Putamen (tissue), 1 donor: Measurements from ENCODE around the gene HIBCH.
A peak's percentile ranks its signal among the peaks of the same experiment; 100 is the strongest.
"Not testable (repeated sequence)": the region's sequence is repeated elsewhere in the genome, so short reads cannot be mapped to it uniquely, and the experiment has no call there.

Experiments used
- DNase-seq: peaks from one replicate; pipeline ENCODE4 v3.0.0-alpha.2; 2016; ENCODE audit warnings: low spot score

The HIBCH gene

DNA sequence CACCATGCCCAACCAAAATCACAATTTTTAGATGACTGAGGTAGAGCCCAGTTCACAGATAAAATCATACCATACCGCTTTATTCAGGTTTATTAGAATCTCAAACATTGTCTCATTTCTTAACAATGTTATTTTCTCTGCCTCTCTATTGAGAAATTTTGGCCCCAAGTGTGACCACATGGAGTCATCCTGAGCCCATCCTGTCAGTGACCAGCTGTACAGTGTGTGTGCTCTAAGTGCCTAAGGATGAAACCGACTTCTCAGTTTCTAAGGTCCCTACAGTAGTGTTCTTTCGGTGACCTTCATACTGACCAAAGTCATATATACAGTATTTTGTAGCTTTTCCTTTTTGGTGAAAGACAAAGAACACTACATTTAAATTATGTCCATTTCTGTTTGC, 133.4 kb downstream of the HIBCH start:
- no peak for DNase-seq

DNA sequence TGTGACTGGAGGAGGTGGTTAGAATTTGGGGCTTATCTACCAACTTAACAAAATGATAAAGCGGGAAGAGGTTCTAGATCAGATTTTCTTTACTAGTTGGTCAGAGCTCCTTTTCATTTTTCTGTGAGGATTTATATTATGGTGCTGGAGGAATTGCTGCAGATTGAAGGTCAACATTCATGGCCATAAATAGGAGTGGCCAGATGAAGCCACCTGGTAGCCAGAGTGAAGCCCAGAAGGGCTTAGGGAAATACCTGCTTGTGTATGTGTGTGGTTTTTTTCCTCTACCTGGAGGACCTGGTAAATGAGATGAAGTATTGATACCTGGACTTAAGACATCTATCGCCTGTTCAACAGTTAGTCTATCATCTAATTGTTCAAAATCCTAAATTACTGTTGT, 134.2 kb downstream of the HIBCH start:
- DNase-seq: no peak

DNA sequence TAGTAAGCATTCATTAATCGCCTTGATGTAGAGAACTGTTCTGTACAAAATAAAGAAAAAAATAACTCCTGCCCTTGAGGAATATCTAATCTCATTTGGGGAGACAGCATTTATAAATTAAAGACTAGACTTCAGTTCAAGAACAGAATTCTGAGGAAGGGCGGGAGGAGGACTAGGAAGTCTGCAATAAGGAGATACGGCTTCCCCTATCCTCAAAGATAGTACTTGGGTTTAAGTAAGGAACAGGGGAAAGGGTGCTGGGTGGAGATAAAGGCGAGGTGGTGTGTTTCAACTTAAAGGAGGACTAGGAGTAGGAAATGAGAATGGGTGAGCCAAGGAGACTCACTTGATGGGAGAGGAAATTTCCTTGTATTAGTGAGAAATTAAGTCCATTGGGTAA, 135.2 kb downstream of the HIBCH start:
- no peak for DNase-seq

DNA sequence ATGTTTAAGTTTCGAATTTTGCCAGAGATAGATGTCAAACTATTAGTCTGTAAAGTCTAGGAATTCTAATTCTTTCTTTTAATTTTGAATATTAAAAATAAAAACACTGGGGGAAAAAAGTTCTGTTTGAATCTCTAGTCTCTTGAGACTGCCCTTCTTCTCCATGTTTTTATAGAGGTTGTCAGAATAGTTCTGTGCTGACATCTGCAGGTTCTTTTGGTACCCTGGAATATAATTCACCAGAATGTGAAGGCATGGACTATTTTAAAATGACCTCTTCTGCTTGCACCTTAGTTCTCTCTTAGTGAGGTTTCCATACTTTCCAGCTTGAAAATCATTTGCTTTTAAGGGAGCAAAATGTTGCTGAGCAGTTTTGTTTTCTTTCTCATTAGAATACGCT, 136.1 kb downstream of the HIBCH start:
- no peak for DNase-seq

DNA sequence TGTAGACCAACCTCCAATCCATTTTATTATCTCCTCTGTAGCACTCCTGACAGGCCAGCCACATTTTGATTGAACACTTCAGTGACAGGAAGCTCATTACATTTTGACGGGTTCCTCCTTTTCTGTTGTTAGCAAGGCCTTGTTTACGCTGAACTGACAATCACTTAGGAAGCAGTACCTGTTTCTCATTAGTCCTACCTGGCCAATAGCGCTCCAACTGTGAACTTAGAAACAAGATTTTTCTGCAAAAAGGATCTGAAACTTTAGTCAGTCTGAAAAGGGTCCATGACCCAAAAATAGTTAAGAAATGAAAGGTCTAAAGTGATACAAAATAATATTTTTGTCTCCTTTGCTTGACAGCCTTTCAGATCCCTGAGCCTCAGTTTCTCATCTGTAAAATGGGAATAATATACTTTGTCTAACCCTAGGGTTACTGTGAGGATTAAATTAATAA, 137.5 kb downstream of the HIBCH start:
- DNase-seq: no peak

DNA sequence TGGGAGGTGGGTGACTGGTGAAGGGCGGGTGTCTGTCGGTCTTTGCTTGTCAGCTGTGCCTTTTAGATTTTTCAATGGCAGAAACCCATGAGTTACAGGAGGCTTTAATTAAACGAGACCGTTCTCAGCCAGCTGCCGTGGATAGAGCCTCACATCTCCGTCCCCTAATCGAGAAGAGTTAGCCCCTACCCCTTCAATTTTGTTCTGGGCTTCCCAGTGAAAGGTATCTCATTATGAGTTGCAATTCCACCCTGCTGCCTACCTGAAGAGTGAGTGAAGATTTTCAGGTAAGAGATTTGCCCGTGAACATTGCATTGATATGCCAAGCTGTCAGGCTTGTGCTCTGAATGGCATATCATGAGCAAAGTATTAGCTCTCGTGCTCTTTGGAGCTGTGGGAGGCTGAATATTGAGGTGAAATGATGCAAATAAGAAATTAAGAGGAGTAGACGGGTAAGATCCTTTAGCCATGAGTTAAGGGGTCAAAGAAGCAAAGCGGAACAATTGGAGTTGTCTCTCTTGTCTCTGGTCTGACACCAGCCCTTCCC, 138.4 kb downstream of the HIBCH start:
- no peak for DNase-seq

DNA sequence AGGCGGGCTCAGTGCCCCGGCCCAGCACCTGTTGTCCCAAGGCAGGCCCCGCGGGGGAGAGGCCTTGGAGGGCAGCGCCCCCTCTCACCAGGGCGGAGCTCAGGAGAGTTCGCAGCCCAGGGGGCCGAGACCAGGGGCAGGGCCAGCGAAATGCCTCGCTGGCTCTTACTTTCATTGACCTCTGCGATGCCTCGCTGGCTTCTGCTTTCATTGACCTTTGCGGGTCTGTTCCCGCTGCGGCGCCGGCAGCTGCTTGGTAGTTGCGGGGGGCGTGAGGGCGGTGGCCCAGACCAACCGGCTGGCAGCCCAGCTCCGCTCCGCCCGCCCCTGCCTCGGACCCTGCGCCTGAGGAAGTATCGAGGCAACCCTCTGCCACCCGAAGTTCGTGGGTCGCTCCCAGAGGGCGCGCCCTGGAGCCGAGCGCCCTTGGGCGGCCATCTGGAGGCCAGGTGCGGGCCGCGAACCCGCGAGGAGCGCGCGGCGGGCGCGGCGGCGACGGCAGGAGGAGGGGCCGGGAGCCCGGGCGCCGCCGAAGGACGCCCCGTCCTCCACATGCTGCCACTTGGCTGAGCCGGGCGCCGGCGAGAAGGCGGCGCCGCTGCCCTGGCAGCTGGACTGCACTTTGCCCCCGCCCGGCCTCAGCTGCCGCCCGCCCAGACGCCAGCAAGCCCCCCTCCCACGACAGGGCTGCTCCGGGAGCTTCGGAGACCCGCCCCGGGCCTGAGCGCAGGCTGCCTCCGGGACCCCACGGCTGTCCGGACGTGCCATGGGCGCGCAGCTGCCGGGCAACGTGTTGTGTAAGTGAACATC, 139.1 kb downstream of the HIBCH start:
- peak; percentile 67 for DNase-seq

DNA sequence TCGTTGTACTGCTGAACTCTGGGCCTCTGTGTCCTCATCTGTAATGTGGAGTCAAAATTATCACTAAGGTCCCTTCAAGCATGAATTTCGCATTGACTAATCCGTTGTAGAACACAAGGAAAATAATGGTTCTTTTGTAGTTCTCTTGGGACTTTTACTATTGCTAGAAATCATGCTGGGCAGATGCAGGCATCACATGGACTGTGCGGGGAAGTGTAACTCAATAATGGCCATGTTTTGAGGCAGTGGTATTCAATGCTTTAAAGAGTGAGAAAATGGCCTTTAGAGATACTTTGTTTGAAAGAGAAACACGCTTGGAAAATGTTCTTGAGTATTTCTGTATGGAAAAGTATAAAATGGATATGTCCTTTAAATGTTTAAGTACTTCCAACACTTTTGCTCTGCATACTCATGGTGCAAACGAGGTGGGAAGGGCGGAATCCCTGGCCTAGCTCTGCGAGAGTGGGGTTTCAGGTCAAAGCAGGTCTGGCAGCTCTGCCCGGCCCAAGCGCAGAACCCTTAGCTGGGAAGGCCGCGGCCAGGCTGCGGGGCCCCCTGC, 139.8 kb downstream of the HIBCH start:
- peak; percentile 81 for DNase-seq

DNA sequence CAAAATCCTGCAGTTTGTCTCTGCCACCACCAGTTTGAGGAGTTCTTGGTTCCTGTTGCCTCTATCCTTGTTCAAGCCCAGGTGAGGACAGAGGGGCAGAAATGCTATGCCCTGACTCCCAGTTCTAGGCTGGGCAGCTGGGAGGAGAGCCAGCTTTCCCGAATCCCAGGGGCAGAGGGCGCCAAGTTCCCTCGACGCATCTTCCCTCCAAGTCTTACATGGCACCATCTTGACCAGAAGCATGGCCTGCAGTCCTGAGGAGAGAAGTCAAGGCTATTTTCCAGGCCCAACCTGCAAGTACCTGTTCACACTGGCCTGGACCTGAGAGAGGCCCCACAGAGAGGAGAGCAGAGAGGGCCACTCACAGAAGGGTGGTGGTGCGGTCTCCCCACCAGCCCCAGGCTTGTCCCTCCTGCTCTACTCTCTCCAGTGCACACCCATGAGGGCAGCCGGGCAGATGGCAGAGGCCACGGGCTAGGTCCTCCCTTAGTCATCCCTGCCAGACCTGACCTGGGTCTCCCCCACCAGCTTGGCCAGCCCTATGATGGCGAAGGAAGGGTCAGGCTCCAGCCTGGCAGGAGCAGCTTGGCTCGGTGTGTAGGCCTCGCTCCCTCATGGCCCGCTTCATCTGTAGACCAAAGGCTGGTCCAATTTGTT, 141.4 kb downstream of the HIBCH start:
- no peak for DNase-seq

DNA sequence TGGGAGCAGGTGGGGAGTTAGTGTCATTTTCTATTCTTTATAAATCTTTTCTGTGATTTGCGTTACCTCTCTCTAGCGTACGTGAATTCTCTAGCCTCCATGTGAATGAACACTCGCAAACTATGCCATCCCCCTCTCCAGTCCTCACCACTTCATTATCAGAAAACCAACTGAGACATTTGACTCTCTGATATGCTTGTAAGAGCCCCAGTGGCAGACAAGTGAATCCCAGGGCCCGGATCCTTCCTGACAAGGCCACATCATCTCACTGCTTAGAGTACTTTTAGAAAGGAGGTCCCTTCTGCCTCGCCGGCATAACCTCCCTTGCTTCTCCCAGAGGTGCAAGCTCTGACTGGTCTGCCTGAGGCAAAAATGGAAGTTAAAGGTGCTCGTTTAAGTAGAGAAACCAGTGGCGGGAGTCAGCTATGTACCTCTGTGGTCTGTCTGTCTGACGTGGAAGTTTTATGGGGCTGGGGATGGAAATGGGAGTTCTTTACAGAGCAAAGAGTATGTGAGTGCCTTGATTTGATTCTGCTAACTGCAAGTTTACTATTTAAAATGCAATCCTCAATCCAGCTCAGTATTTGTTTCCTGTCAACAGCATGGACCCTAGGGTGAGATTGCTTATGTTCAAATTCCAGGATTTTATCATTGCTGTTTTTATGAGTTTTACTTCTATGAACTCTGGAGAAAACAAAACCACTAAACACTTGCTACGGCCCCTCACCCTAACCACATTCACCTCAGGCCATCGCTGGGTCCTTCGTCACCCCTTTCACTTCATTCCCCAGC, 142.2 kb downstream of the HIBCH start:
- DNase-seq: no peak

DNA sequence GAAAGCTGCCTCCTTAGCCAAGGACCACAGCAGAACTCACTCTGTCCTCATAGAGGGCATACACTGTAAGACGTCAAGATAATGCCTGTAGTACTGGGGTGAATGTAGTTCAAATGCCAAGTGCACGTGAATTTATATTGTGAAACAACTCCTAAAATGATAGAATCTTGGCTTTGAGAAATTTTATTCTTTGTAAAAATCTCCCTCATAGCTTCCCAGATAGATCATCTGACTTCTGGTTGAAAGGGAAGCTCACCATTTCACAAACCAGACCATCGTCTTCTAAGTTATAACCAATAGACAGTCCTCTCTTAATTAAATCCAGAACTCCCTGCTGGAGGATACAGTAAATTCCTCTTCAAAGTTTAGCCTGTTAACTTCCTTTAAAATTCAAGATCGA, 146.2 kb downstream of the HIBCH start:
- DNase-seq: no peak

DNA sequence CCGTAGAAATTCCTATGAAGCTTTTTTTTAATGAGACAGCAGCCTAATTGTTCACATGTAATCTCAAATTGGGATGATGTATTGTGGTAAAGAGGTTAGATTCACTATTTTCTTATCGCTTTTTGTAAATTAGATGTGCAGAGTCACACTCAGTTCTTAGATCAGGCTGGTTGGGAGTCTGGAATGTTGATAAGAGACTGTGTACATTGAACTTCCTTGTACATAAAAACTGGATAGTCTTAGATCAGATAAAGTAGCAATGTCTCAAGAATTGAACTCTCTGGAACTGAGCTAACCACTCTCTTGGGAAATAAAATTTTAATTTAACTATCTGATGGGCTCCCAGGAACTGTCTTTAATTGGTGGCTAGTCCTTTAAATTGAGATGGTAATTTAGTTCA, 149.0 kb downstream of the HIBCH start:
- no peak for DNase-seq

DNA sequence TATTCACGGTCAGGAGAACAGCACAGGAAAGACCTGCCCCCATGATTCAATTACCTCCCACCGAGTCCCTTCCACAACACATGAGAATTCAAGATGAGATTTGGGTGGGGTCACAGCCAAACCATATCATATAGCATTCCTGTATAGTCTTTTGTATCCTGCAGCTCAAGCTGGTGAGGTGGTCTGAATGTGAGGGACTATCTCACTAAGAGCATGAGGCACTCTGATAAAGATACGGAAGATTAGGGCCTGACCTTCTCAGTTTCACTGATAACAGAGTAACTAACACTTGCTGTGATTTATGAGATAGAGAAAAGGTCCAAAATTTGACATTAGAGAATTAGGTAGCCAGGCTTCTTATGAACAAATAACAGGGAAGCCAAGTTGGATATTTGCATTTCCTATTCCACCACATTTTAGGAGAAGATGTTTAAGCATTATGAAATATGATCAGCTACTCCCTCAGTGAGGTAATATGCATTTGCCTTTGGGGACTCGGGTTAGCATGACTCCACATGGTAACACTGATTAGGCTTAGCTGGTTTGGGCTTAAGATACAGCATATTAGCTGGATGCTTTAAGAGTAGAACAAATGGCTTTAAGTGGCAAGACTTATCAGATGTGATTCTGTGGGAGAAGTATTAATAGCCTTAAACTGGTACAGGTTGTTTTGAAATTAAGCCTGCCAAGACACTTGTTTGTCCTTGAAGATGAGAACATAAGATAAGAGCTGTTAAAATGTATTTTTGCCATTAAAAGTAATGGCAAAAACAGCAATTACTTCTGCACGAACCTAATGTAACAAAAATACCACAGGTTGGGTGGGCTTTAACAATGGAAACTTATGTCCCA, 150.2 kb downstream of the HIBCH start:
- DNase-seq: no peak

DNA sequence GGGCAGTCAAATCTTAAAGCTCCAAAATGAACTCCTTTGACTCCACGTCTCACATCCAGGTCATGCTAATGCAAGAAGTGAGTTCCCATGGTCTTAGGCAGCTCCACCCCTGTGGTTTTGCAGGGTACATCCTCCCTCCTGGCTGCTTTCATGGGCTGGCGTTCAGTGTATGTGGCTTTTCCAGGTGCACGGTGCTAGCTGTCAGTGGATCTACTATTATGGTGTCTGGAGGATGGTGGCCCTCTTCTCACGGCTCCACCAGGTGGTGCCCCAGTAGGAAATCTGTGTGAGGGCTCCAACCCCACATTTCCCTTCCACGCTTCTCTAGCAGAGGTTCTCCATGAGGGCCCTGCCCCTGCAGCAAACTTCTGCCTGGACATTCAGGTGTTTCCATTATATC, 151.9 kb downstream of the HIBCH start:
- no peak for DNase-seq

DNA sequence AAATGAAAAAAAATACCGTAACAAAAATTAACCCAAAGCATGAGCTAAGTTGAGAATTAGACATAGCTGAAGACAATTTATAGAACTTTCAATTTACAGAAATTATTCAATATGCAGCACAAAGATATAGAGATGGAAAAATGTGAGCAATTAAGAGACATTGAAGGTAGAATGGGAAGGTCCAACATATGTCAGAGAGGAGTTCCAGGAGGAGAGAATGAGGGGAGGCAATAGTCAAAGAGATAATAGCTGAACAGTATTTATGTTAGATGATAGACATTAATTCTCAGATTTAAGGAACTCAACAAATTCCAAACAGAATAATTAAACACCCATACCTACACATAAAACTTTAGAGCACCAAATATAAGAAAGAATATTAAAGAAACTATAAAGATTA, 154.1 kb downstream of the HIBCH start:
- no peak for DNase-seq

DNA sequence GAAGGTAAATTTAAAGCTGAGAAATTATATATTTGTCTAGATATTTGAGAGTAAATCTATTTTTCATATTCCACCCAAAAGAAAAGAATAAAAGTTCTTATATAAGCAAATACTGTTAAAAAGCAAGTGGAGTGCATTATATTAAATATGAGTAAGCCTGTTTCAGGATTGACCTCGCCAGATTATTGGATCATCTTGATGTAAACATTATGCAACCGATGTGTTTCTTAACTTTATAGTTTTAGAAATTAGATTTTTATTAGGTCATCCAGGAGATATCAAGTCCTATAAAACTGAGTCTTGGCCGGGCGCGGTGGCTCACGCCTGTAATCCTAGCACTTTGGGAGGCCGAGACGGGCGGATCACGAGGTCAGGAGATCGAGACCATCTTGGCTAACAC, 156.8 kb downstream of the HIBCH start:
- no peak for DNase-seq

DNA sequence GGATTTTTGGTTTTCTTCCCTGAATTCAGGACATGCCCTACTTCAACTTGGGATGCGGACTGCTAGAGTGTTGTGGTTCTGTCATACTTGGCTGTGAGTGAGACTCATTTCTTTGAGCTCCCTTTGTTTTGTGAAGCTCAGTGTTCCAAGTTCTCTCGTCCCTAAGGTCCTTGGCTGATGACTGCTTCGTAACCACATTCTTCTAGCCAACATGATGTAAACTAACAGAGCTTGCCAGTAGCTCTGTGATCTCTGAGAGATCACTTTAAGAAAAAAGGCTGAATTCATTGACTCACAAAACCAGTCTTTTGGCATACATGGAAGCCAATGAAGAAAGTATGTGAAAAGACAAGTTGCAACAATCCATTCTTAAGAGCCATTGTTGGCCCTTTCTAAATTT, 160.2 kb downstream of the HIBCH start:
- peak; percentile 77 for DNase-seq

DNA sequence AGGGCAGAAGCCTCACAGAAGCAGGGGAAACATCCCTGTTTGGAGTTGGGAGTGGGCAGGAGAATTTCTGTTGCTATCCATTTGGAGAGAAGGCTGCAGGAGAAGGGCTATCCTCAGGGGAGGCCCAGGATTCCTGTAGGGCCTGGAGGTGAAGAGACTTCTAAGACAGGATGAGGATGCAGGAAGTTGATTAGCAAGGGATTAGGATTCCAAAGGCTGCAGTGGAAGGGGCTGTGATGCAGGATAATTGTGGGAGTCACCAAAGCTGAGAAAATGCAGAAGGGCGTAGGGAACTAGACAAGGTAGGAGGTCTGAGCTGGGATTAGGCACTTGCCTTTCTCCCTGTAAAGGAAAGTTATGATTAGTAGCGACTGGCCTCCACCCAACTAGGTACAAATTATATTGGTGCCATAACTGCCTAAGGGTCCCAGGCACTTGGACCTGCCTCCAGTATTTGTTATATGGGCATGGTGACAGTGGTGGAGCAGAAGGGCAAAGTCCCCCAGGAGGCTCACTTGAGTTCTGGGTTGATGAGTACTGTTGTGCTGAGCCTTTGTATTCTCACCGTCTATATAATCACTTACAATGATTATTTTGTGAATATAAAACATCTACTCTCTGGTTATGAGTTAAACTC, 160.7 kb downstream of the HIBCH start:
- DNase-seq: no peak

DNA sequence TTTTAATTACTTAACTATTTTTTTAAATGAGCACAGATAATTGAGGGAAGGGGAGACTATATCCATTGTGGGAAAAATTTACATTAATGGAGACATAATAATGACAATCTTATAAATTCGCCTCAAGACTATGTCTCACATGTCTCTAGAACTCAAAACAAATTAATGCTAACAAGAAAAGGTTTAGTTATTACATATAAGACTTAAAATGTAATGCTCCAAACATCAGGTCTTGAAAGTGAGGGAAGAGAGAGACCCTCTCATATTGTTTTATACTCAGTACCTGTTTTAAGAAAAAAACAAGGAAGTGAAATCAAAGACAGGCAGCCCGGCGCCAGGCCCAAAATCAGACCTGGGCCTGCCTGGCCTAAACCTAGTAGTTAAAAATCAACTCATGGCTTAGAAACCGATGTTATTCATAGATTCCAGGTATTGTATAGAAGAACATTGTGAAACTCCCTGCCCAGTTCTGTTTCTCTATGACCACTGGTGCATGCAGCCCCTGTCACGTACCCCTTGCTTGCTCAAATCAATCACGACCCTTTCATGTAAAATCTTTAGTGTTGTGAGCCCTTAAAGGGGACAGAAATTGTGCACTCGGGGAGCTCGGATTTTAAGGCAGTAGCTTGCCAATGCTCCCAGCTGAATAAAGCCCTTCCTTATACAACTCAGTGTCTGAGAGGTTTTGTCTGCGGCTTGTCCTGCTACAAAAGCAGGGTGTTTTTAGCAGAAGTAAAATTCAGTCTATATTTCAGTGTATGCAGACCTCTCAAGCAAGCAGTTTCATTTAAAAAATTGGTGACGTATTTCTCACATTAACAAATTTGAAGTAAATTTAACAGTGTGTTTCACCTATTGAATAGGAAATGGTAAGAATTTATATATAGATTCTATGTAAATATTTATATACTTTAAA, 161.8 kb downstream of the HIBCH start:
- DNase-seq: not testable (repeated sequence)
